Neural crest cell (in vitro differentiated cells): ENCODE measurements around the gene FANCI. TPM values are rescaled to one million over a fixed set of nuclear protein-coding genes. Genes with fewer than 3 reads are reported as not detected.

Source experiments
- DNase-seq: peaks from one replicate; pipeline ENCODE4 v3.0.0; 2021; ENCODE audit warnings: low read depth, mixed read lengths, low spot score
- H3K27ac Mint-ChIP-seq: one replicate; pipeline ENCODE4 v1.8.0; 2021; ENCODE audit warnings: mild to moderate bottlenecking, mixed read lengths; ENCODE audit not compliant: unreplicated experiment
- H3K27me3 Mint-ChIP-seq: 2 replicates; pipeline ENCODE4 v1.8.0; 2021; ENCODE audit warnings: low read depth, mild to moderate bottlenecking, mixed read lengths
- H3K36me3 Mint-ChIP-seq: 2 replicates; pipeline ENCODE4 v1.8.0; 2021; ENCODE audit warnings: low read depth, mild to moderate bottlenecking, mixed read lengths
- H3K4me1 Mint-ChIP-seq: 2 replicates; pipeline ENCODE4 v1.8.0; 2021; ENCODE audit warnings: mixed read lengths
- H3K4me3 Mint-ChIP-seq: one replicate; pipeline ENCODE4 v1.8.0; 2021; ENCODE audit warnings: mild to moderate bottlenecking, mixed read lengths
- H3K9me3 Mint-ChIP-seq: 2 replicates; pipeline ENCODE4 v1.8.0; 2021; ENCODE audit warnings: mixed read lengths
- CTCF ChIP-seq: fragments of 200-600 bp; sonication (generic); conservative IDR thresholded peaks from 2 replicates; pipeline ENCODE4 v1.5.0; 2021; ENCODE audit warnings: antibody characterized with exemption, mild to moderate bottlenecking
- total RNA-seq: library from RNA; stranded (reverse); gene quantifications from 2 replicates; pipeline ENCODE4 v1.2.1, GENCODE V29; 2021

The FANCI gene
- total RNA-seq, 1 donor from 2014 or later: 164 TPM

GRCh38 chr15:89333011-89333860 is 89.5 kb downstream of the FANCI start:
- H3K4me3 Mint-ChIP-seq: peak overlapping the region; percentile 84
- H3K27ac Mint-ChIP-seq: no peak overlapping the region
- H3K9me3 Mint-ChIP-seq: peaks cover 3% of the 10 kb centered on the region
- H3K4me1 Mint-ChIP-seq: peaks cover 43% of the 10 kb centered on the region
- H3K36me3 Mint-ChIP-seq: peaks cover 15% of the 10 kb centered on the region
- TF ChIP-seq CTCF: no peak
- H3K27me3 Mint-ChIP-seq: peaks cover 35% of the 10 kb centered on the region
- DNase-seq: no peak

DNA sequence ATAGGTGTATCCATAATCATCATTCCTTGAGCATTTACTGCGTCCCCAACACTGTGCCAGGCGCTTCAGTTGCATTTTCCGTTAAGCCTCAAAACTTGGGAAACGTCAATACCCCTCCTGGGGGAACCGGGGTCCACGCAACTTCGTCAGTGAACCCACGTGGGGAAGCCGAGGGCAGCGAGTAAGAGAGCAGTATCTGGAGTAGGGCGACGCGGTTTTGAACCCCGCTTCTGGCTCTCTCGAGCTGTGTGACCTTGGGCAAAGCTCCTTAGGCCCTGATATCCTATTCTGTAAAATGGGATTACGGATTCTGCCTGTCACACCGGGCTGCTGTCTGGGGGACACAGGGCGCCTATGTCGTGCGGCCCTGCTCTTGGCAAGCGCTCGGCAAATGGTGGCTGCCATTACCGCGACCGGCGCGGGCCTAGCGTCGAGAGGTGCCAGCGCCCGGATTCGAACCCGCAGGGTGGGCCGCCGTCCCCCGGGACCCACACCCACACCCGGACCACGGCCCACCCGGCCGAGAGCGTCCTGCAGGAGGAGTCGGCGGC is 90.3 kb downstream of the FANCI start:
- peaks cover 37% of the 10 kb centered on the region for H3K27me3 Mint-ChIP-seq
- no peak for TF ChIP-seq CTCF
- no peak overlapping the region for H3K27ac Mint-ChIP-seq
- DNase-seq: no peak
- H3K4me1 Mint-ChIP-seq: peaks cover 43% of the 10 kb centered on the region
- H3K4me3 Mint-ChIP-seq: peak overlapping the region; percentile 84
- peaks cover 15% of the 10 kb centered on the region for H3K36me3 Mint-ChIP-seq
- H3K9me3 Mint-ChIP-seq: peaks cover 3% of the 10 kb centered on the region

GRCh38 chr15:89334510-89335297 is 90.9 kb downstream of the FANCI start, which contains the start of gene POLG:
TSS of gene POLG (minus strand) at chr15:89334824. CDS start at chr15:89333754, 1,070 bp downstream.
- peak within 1 kb of the TSS; percentile 97 for H3K4me3 Mint-ChIP-seq
- peaks cover 15% of the 10 kb centered on the region for H3K36me3 Mint-ChIP-seq
- DNase-seq: peak; percentile 99
- H3K27me3 Mint-ChIP-seq: peaks cover 37% of the 10 kb centered on the region
- H3K9me3 Mint-ChIP-seq: peaks cover 3% of the 10 kb centered on the region
- peaks cover 40% of the 10 kb centered on the region for H3K4me1 Mint-ChIP-seq
- H3K27ac Mint-ChIP-seq: peak within 1 kb of the TSS; percentile 81
- no peak for TF ChIP-seq CTCF

DNA sequence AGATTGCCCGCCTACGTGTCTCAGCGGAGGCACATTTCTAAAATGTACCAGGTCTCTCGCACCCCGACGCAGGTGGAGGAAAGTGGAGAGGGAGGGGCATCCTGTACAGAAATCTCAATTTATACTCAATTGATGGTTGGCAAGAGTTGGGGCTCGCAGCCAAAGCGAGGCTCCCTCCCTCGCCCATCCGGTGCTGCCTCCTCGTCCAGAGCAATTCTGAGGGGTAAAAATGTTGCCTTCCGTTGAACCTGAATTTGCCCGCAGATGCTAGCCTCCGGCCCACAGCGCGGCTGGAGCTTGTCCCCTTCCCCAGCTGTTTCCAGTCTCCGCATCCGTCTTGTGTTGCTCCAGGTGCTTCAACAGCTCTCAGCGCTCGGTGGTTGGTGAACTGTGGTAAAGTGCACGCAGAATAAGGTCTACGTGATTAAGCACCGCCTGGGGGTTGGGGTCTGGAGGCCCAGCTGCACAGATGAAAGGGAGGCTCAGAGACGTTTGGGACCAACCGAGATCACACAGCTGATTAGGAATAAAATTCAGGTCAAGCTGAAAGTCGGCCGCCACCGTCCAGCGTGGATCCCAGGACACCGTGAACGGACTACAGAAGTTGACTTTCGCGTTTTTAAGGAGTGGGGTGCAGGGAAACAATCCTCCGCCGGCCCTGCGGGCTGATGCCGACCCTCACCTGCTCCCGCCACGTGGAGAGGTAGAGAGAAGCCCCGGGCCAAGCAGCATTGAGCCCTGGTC is 91.7 kb downstream of the FANCI start:
- peak overlapping the region; percentile 1 for H3K27ac Mint-ChIP-seq
- H3K4me1 Mint-ChIP-seq: peaks cover 37% of the 10 kb centered on the region
- H3K36me3 Mint-ChIP-seq: peaks cover 13% of the 10 kb centered on the region
- no peak for DNase-seq
- H3K9me3 Mint-ChIP-seq: peaks cover 3% of the 10 kb centered on the region
- H3K27me3 Mint-ChIP-seq: peaks cover 40% of the 10 kb centered on the region
- peak overlapping the region; percentile 97 for H3K4me3 Mint-ChIP-seq
- TF ChIP-seq CTCF: no peak

- Mint-ChIP-seq H3K27me3 (peaks cover 54% of the 10 kb centered on the region), H3K4me3 (peak overlapping the region; percentile 77), H3K4me1 (peaks cover 15% of the 10 kb centered on the region), H3K36me3 (peaks cover 3% of the 10 kb centered on the region), H3K27ac (no peak overlapping the region), H3K9me3 (peaks cover 3% of the 10 kb centered on the region)
- DNase-seq: no peak
- no peak for TF ChIP-seq CTCF
These were observed 94.3 kb downstream of the FANCI start for GRCh38 chr15:89338036-89338435.
